IMR-90 (cell line): ENCODE results near the gene STEAP1. TPM values are rescaled to one million over a fixed set of nuclear protein-coding genes. Genes with fewer than 3 reads are reported as not detected.
"Not testable (repeated sequence)": the region's sequence is repeated elsewhere in the genome, so short reads cannot be mapped to it uniquely, and the experiment has no call there.

ENCODE experiments used
- ATAC-seq: fragments of 200-7000 bp; cut with Tn5 transposase; 2 replicates; pipeline ENCODE4 v1.9.1; 2020; ENCODE audit warnings: low read depth, mild to moderate bottlenecking, moderate library complexity
- BruUV-seq: library from RNA; stranded (reverse); fragments of 400-500 nt; replicated peaks from 2 replicates; lab custom pipeline; 2021; lab: Mats Ljungman, UMichigan
- CTCF ChIA-PET: fragments of 300-600 bp; formaldehyde crosslinking; extraction: SDS; loops from one replicate; lab custom pipeline; 2021; ENCODE audit warnings: antibody characterized with exemption; lab: Yijun Ruan, JAX
- POLR2A ChIA-PET: fragments of 300-600 bp; sonication (Branson Sonifier 250); formaldehyde crosslinking; loops from one replicate; lab custom pipeline; 2022; ENCODE audit warnings: antibody characterized with exemption; ENCODE audit not compliant: unreplicated experiment; lab: Charles Lee
- DNase-seq: peaks from one replicate; pipeline ENCODE4 v3.0.0; 2013
- H2AFZ ChIP-seq: replicated peaks from 2 replicates; pipeline ENCODE3; 2013; ENCODE audit warnings: low read length, mild to moderate bottlenecking; ENCODE audit not compliant: poor library complexity
- H2AK5ac ChIP-seq: 2 replicates; pipeline ENCODE4 v1.6.1; 2013; ENCODE audit warnings: low read depth, low read length, inconsistent platforms
- H2AK9ac ChIP-seq: replicated peaks from 2 replicates; pipeline ENCODE3; 2013; ENCODE audit warnings: mild to moderate bottlenecking, low read depth, low read length, moderate library complexity; ENCODE audit not compliant: poor library complexity
- H2BK120ac ChIP-seq: 2 replicates; pipeline ENCODE4 v1.6.1; 2013; ENCODE audit warnings: low read depth, low read length, inconsistent platforms
- H2BK15ac ChIP-seq: 3 replicates; pipeline ENCODE4 v1.6.1; 2013; ENCODE audit warnings: low read depth, low read length, inconsistent platforms
- H2BK20ac ChIP-seq: 2 replicates; pipeline ENCODE4 v1.6.1; 2013; ENCODE audit warnings: low read depth, mild to moderate bottlenecking, inconsistent platforms, low read length, moderate library complexity
- H2BK5ac ChIP-seq: 2 replicates; pipeline ENCODE4 v1.6.1; 2013; ENCODE audit warnings: mild to moderate bottlenecking, low read depth, low read length, inconsistent platforms; ENCODE audit not compliant: poor library complexity, severe bottlenecking
- H3K14ac ChIP-seq: replicated peaks from 2 replicates; pipeline ENCODE4 v1.6.1; 2013; ENCODE audit warnings: low read depth, low read length, inconsistent platforms
- H3K18ac ChIP-seq: 2 replicates; pipeline ENCODE4 v1.6.1; 2013; ENCODE audit warnings: low read depth, low read length, control low read depth
- H3K23ac ChIP-seq: 2 replicates; pipeline ENCODE4 v1.6.1; 2013; ENCODE audit warnings: low read depth, low read length, inconsistent platforms
- H3K27ac ChIP-seq: 2 replicates; pipeline ENCODE4 v1.5.1; 2013; ENCODE audit warnings: mild to moderate bottlenecking, control low read depth, low read length; ENCODE audit not compliant: insufficient read depth
- H3K27me3 ChIP-seq: 2 replicates; pipeline ENCODE4 v1.6.1; 2013; ENCODE audit warnings: low read length; ENCODE audit not compliant: control insufficient read depth, insufficient read depth
- H3K36me3 ChIP-seq: 2 replicates; pipeline ENCODE4 v1.6.1; 2013; ENCODE audit warnings: low read length, mixed read lengths; ENCODE audit not compliant: control insufficient read depth, insufficient read depth
- H3K4ac ChIP-seq: 2 replicates; pipeline ENCODE4 v1.6.1; 2013; ENCODE audit warnings: low read depth, low read length, inconsistent platforms
- H3K4me1 ChIP-seq: 2 replicates; pipeline ENCODE4 v1.6.1; 2013; ENCODE audit warnings: low read length, mixed read lengths; ENCODE audit not compliant: control insufficient read depth, insufficient read depth
- H3K4me2 ChIP-seq: 2 replicates; pipeline ENCODE4 v1.6.1; 2013; ENCODE audit warnings: low read depth, mild to moderate bottlenecking, control low read depth, low read length, moderate library complexity
- H3K4me3 ChIP-seq: 2 replicates; pipeline ENCODE4 v1.5.1; 2013; ENCODE audit warnings: low read depth, mild to moderate bottlenecking, control low read depth, low read length, moderate library complexity; ENCODE audit not compliant: insufficient read depth
- H3K56ac ChIP-seq: 2 replicates; pipeline ENCODE4 v1.6.1; 2013; ENCODE audit warnings: low read length, inconsistent platforms; ENCODE audit not compliant: insufficient read depth; ENCODE audit errors: extremely low read depth
- H3K79me1 ChIP-seq, 2 experiments: 2 replicates each; pipeline ENCODE4 v1.6.1; 2013; ENCODE audit warnings: low read length in 2 of 2, inconsistent platforms in 1 of 2, low read depth in 1 of 2
- H3K9ac ChIP-seq: 2 replicates; pipeline ENCODE4 v1.6.1; 2013; ENCODE audit warnings: low read depth, low read length, control low read depth
- H3K9me1 ChIP-seq: 2 replicates; pipeline ENCODE4 v1.6.1; 2013; ENCODE audit warnings: low read length, inconsistent platforms; ENCODE audit not compliant: insufficient read depth
- H3K9me3 ChIP-seq: 2 replicates; pipeline ENCODE4 v1.6.1; 2013; ENCODE audit warnings: low read length; ENCODE audit not compliant: control insufficient read depth, insufficient read depth
- H4K20me1 ChIP-seq: 2 replicates; pipeline ENCODE4 v1.6.1; 2013; ENCODE audit warnings: low read length, inconsistent platforms; ENCODE audit not compliant: insufficient read depth
- H4K5ac ChIP-seq: 2 replicates; pipeline ENCODE4 v1.6.1; 2013; ENCODE audit warnings: mild to moderate bottlenecking, low read depth, low read length, control low read depth
- H4K8ac ChIP-seq, 2 experiments: 2 replicates each; pipeline ENCODE4 v1.6.1; 2013; ENCODE audit warnings: low read depth in 2 of 2, low read length in 2 of 2, control low read depth in 1 of 2, inconsistent platforms in 1 of 2
- H4K91ac ChIP-seq: 2 replicates; pipeline ENCODE4 v1.6.1; 2013; ENCODE audit warnings: low read depth, low read length, inconsistent platforms; ENCODE audit not compliant: insufficient read depth
- CTCF ChIP-seq: conservative IDR thresholded peaks from 2 replicates; pipeline ENCODE4 v1.5.1; 2012; ENCODE audit warnings: mild to moderate bottlenecking, low read depth, low read length, improper control_type of control experiment
- RAD21 ChIP-seq: IDR thresholded peaks from 2 replicates; pipeline ENCODE4 v1.6.1; 2012; ENCODE audit warnings: low read length, improper control_type of control experiment
- SMC3 ChIP-seq: fragments of 150-350 bp; IDR thresholded peaks from 2 replicates; pipeline ENCODE4 v1.6.1; 2016; ENCODE audit warnings: low read depth, mild to moderate bottlenecking, antibody characterized with exemption, low read length, moderate library complexity
- WGBS, 2 experiments: methylation state at CpG; one replicate each; pipeline versions ENCODE4 v1.1.5 to v1.1.7; 2013; ENCODE audit warnings: missing lambda C conversion rate in 2 of 2; ENCODE audit not compliant: insufficient read length in 1 of 2; ENCODE audit errors: extremely low coverage in 2 of 2; 5-methylcytosine and 5-hydroxymethylcytosine counted together
- dilution Hi-C: fragments of 300-500 bp; cut with HindIII; formaldehyde crosslinking; loops from one replicate; pipeline ENCODE4 v1.14.3; 2018; ENCODE audit warnings: low sequenced_read_pairs; ENCODE audit not compliant: unreplicated experiment
- in situ Hi-C: fragments of 300-500 bp; cut with MboI; formaldehyde crosslinking; loops from 3 replicates; pipeline ENCODE4 v1.14.3; 2019; ENCODE audit warnings: low sequenced_read_pairs, inconsistent platforms, mixed read lengths
- intact Hi-C: fragments of 100-400 bp; cut with micrococcal nuclease; formaldehyde crosslinking; loops from 2 replicates; pipeline ENCODE4 v1.10.0; 2022
- polyA plus RNA-seq, 3 experiments: library from polyadenylated mRNA; depleted of rRNA; stranded (reverse); fragments of >200 nt; gene quantifications; 2 replicates each; pipeline ENCODE4 v1.2.3, GENCODE V29; 2012; ENCODE audit warnings: low replicate concordance in 1 of 3
- total RNA-seq: library from RNA; depleted of rRNA; stranded (reverse); fragments of >200 nt; gene quantifications from 2 replicates; pipeline ENCODE4 v1.2.3, GENCODE V29; 2012

Gene STEAP1
- total and polyA plus RNA-seq, 2 of the 4 experiments (the other 2 are of a cell fraction), result 3.9 to 5.2 TPM

- H3K4me1 ChIP-seq, intact Hi-C loops, POLR2A ChIA-PET, H4K5ac ChIP-seq, H3K18ac ChIP-seq, H3K4me3 ChIP-seq, CTCF ChIA-PET, dilution Hi-C loops, H2BK5ac ChIP-seq, H3K27ac ChIP-seq, in situ Hi-C loops, H2AK5ac ChIP-seq, H3K9ac ChIP-seq, H2BK20ac ChIP-seq, H3K79me1 ChIP-seq, BruUV-seq, H3K14ac ChIP-seq, H3K9me3 ChIP-seq, H4K20me1 ChIP-seq, H3K4ac ChIP-seq, H3K36me3 ChIP-seq, H2BK120ac ChIP-seq, H3K56ac ChIP-seq, H3K4me2 ChIP-seq, H3K27me3 ChIP-seq, H2AK9ac ChIP-seq, H2BK15ac ChIP-seq, H2AFZ ChIP-seq, H3K23ac ChIP-seq, H4K8ac ChIP-seq, H3K9me1 ChIP-seq, H4K91ac ChIP-seq: not testable (repeated sequence)
- ATAC-seq (peak; percentile 22; the same call in 1 of the 2 replicates), DNase-seq (peak; percentile 81)
- WGBS, 2 experiments, result no CpG with 5 or more reads among the region's 9 CpGs
- TF ChIP-seq SMC3 (peak; percentile 68), CTCF (peak; percentile 64), RAD21 (peak; percentile 72)
Observed at GRCh38 chr7:90152642-90153253, 1.5 kb upstream of the STEAP1 start.
